ENCODE measurements around the gene KTN1.

The KTN1 gene

GRCh38 chr14:55697414-55697861, 117.4 kb downstream of the KTN1 start:
- no peak for TF ChIP-seq CTCF (conservative IDR thresholded peaks at IDR 0.05)
- no peak overlapping the region for H3K27ac ChIP-seq

- no peak overlapping the region for H3K27ac ChIP-seq
- TF ChIP-seq CTCF (conservative IDR thresholded peaks at IDR 0.05): no peak
Measured at GRCh38 chr14:55698051-55698450, 118.0 kb downstream of the KTN1 start.

DNA sequence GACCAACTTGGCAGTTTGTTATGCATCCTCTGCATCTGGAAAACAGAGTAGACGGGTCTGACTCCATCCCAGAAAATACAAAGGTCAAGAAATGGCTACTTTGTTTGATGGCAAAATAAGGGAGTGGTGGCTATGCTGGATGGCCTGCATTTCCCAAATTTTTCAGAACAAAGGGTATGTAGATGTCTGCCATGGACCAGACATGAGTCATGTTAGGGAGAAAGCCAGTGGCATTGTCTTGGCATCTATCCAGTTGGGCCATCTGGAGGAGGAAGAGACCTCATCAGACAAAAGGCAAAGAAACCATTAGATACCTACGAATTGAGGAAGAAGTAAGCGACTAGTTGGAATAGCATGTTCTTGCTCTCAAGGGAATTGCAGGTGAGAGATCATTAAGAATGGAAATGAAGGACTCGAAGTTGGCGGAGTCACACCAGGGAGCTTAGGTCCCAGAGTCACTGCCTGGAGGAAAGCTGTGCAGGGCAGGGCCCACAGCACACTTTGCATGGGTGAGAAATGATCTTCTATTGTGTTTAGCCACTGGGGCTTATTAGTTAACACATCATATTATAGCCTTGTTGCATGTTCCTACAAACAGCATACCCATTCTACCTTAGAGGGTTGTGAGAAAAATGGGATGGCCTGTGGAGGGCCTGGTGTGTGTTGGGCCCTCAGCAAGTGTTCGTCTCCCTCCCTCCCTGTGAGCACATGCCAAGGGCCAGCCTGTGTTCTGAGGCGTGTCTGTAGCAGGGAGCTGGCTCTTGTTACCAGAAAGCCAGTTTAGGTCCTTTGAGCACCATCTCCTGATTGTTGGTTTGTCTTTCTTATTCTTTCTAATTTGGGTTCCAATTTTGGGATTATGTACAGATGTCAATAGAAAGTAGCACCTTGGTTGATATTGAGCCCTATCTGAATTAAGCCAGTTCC, 119.4 kb downstream of the KTN1 start:
- H3K27ac ChIP-seq: no peak overlapping the region
- no peak for TF ChIP-seq CTCF (conservative IDR thresholded peaks at IDR 0.05)

DNA sequence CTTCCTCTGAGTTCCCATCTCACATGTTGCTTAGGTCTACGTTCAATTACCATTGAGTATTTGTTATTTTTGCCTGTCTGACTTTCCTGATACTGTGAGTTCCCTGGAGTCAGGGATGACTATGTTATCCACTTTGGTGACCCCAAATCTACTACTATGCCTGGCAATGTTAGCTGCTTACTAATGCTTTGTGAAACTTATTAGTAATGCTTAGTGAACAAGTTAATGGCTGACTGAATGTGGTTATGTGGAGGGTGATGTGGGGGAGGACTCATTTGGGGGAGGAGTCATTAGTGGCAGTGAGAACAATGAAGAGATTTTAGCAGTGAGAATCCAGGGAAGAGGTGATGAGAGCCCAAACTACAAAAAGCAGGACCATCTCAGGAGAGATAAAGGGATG, 121.6 kb downstream of the KTN1 start:
- no peak overlapping the region for H3K27ac ChIP-seq
- no peak for TF ChIP-seq CTCF (conservative IDR thresholded peaks at IDR 0.05)

DNA sequence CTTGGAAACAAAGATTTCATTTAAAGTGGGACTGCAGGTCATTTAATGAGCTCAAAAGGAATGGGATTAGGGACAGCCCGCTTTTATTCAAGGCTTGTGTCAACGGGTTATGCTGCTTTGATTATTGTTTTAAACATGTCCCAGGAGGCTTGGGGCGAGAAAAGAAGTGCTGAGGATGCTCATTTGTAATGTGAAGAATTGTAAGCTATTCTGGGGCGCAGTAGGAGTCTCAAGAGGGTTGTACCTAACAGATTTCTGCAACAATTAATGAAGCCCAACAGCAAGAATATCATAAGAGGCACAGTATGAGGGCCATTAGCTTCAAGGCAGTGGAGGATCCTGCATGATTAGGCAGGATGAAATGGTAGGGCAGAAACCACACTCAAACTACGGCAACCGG, 122.5 kb downstream of the KTN1 start:
- H3K27ac ChIP-seq: no peak overlapping the region
- no peak for TF ChIP-seq CTCF (conservative IDR thresholded peaks at IDR 0.05)

- no peak overlapping the region for H3K27ac ChIP-seq
- TF ChIP-seq CTCF (conservative IDR thresholded peaks at IDR 0.05): no peak
Measured at GRCh38 chr14:55704654-55705053, 124.6 kb downstream of the KTN1 start.

- TF ChIP-seq CTCF (conservative IDR thresholded peaks at IDR 0.05): no peak
- peak overlapping the region; percentile 62 for H3K27ac ChIP-seq
Measured at GRCh38 chr14:55705651-55706364, 125.8 kb downstream of the KTN1 start.
